ENCODE data around the gene ENDOG. TPM values are rescaled to one million over a fixed set of nuclear protein-coding genes. Genes with fewer than 3 reads are reported as not detected.

The ENDOG gene
- total RNA-seq, 1 experiment from 2014 or later: 25.8 TPM

DNA sequence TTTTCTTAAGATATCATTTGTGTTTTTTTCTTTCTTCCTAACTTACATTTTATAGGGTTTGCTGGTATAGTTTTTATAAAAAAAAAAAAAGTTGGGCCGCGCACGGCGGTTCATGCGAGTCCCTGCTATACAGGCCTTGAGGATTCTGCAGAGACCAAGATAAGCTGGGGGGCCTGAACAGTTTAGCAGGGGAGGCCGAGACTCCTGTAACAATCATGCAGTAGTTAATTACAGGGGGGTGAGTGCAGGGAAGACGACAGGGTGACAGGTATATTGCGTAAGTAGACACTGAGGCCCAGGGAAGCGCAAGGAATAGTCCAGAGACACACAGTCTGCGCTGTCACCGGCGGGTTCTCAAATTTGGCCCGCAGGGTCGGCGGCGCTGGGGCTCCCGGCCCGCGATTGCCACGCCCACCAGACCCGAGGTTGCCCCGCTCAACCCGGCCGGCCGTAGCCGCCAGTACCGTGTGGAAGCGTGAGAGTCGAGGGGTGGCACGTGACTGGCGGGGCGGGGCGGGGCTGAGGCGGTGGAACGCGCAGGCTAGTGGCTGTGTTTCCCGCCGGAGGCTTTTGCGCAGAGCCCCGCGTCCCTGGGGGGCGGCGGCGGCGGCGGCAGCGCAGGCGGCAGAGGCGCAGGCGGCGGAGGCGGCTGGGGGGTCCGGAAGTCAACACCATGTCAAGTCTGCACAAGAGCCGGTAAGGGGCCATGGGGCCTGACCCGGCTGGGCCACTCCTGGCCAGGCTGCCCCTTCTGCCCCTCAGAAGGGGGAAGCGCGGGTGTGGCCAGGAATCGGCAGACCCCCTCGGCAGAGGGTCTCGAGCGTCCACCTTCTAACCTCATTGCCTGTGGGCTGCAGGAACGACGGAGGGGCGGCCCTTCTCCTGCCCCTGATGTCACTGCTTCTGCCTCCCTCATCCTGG lies 31.4 kb upstream of the ENDOG start, which contains the start of gene TBC1D13 (continued):
- TF ChIP-seq TEAD1 (CRISPR knock-in tag; IDR thresholded peaks at IDR 0.05): peak; percentile 95
- TF ChIP-seq JUN (CRISPR knock-in tag; IDR thresholded peaks at IDR 0.05): no peak
- peak; percentile 90; the same call in 1 of the 2 replicates for TF ChIP-seq RELA (CRISPR knock-in tag; IDR thresholded peaks at IDR 0.05; ENCODE audit: borderline replicate concordance)
- TF ChIP-seq, protein P1, sequence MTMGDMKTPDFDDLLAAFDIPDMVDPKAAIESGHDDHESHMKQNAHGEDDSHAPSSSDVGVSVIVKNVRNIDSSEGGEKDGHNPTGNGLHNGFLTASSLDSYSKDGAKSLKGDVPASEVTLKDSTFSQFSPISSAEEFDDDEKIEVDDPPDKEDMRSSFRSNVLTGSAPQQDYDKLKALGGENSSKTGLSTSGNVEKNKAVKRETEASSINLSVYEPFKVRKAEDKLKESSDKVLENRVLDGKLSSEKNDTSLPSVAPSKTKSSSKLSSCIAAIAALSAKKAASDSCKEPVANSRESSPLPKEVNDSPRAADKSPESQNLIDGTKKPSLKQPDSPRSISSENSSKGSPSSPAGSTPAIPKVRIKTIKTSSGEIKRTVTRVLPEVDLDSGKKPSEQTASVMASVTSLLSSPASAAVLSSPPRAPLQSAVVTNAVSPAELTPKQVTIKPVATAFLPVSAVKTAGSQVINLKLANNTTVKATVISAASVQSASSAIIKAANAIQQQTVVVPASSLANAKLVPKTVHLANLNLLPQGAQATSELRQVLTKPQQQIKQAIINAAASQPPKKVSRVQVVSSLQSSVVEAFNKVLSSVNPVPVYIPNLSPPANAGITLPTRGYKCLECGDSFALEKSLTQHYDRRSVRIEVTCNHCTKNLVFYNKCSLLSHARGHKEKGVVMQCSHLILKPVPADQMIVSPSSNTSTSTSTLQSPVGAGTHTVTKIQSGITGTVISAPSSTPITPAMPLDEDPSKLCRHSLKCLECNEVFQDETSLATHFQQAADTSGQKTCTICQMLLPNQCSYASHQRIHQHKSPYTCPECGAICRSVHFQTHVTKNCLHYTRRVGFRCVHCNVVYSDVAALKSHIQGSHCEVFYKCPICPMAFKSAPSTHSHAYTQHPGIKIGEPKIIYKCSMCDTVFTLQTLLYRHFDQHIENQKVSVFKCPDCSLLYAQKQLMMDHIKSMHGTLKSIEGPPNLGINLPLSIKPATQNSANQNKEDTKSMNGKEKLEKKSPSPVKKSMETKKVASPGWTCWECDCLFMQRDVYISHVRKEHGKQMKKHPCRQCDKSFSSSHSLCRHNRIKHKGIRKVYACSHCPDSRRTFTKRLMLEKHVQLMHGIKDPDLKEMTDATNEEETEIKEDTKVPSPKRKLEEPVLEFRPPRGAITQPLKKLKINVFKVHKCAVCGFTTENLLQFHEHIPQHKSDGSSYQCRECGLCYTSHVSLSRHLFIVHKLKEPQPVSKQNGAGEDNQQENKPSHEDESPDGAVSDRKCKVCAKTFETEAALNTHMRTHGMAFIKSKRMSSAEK (CRISPR knock-in tag; IDR thresholded peaks at IDR 0.05; ENCODE audit: borderline replicate concordance): no peak
- TF ChIP-seq ATF1 (CRISPR knock-in tag; IDR thresholded peaks at IDR 0.05): peak; percentile 59; the same call in 1 of the 2 replicates
- no peak; the same call in 1 of the 2 replicates for TF ChIP-seq NFYB (CRISPR knock-in tag; conservative IDR thresholded peaks at IDR 0.05; ENCODE audit: low read depth)
- peak; percentile 63 for TF ChIP-seq ZNF263 (CRISPR knock-in tag; IDR thresholded peaks at IDR 0.05; ENCODE audit: low read depth)
- peak; percentile 91 for TF ChIP-seq MYBL2 (CRISPR knock-in tag; IDR thresholded peaks at IDR 0.05)
- TF ChIP-seq, protein P2, sequence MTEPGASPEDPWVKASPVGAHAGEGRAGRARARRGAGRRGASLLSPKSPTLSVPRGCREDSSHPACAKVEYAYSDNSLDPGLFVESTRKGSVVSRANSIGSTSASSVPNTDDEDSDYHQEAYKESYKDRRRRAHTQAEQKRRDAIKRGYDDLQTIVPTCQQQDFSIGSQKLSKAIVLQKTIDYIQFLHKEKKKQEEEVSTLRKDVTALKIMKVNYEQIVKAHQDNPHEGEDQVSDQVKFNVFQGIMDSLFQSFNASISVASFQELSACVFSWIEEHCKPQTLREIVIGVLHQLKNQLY (CRISPR knock-in tag; IDR thresholded peaks at IDR 0.05): peak; percentile 82; the same call in 1 of the 2 replicates
- TF ChIP-seq, protein P3, sequence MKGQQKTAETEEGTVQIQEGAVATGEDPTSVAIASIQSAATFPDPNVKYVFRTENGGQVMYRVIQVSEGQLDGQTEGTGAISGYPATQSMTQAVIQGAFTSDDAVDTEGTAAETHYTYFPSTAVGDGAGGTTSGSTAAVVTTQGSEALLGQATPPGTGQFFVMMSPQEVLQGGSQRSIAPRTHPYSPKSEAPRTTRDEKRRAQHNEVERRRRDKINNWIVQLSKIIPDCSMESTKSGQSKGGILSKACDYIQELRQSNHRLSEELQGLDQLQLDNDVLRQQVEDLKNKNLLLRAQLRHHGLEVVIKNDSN (CRISPR knock-in tag; IDR thresholded peaks at IDR 0.05): peak; percentile 98
- TF ChIP-seq, protein P4, sequence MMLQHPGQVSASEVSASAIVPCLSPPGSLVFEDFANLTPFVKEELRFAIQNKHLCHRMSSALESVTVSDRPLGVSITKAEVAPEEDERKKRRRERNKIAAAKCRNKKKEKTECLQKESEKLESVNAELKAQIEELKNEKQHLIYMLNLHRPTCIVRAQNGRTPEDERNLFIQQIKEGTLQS (CRISPR knock-in tag; conservative IDR thresholded peaks at IDR 0.05): no peak
- peak; percentile 97 for TF ChIP-seq ETV6 (CRISPR knock-in tag; IDR thresholded peaks at IDR 0.05)
- no peak for TF ChIP-seq SOX15 (CRISPR knock-in tag; IDR thresholded peaks at IDR 0.05)
- no peak for TF ChIP-seq ZNF423 (CRISPR knock-in tag; IDR thresholded peaks at IDR 0.05)
- TF ChIP-seq JAZF1 (CRISPR knock-in tag; IDR thresholded peaks at IDR 0.05): no peak
- peak; percentile 94 for TF ChIP-seq ZNF121 (CRISPR knock-in tag; IDR thresholded peaks at IDR 0.05)
- TF ChIP-seq, protein P5, sequence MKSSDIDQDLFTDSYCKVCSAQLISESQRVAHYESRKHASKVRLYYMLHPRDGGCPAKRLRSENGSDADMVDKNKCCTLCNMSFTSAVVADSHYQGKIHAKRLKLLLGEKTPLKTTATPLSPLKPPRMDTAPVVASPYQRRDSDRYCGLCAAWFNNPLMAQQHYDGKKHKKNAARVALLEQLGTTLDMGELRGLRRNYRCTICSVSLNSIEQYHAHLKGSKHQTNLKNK (CRISPR knock-in tag; IDR thresholded peaks at IDR 0.05): no peak
- TF ChIP-seq EMX1 (CRISPR knock-in tag; IDR thresholded peaks at IDR 0.05): no peak
- no peak for TF ChIP-seq ZNF671 (CRISPR knock-in tag; IDR thresholded peaks at IDR 0.05)
- TF ChIP-seq, protein P6, sequence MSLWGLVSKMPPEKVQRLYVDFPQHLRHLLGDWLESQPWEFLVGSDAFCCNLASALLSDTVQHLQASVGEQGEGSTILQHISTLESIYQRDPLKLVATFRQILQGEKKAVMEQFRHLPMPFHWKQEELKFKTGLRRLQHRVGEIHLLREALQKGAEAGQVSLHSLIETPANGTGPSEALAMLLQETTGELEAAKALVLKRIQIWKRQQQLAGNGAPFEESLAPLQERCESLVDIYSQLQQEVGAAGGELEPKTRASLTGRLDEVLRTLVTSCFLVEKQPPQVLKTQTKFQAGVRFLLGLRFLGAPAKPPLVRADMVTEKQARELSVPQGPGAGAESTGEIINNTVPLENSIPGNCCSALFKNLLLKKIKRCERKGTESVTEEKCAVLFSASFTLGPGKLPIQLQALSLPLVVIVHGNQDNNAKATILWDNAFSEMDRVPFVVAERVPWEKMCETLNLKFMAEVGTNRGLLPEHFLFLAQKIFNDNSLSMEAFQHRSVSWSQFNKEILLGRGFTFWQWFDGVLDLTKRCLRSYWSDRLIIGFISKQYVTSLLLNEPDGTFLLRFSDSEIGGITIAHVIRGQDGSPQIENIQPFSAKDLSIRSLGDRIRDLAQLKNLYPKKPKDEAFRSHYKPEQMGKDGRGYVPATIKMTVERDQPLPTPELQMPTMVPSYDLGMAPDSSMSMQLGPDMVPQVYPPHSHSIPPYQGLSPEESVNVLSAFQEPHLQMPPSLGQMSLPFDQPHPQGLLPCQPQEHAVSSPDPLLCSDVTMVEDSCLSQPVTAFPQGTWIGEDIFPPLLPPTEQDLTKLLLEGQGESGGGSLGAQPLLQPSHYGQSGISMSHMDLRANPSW (CRISPR knock-in tag; conservative IDR thresholded peaks at IDR 0.05; ENCODE audit: low read depth): no peak
- no peak for TF ChIP-seq ZNF219 (CRISPR knock-in tag; IDR thresholded peaks at IDR 0.05; ENCODE audit: borderline replicate concordance)
- TF ChIP-seq, protein P7, sequence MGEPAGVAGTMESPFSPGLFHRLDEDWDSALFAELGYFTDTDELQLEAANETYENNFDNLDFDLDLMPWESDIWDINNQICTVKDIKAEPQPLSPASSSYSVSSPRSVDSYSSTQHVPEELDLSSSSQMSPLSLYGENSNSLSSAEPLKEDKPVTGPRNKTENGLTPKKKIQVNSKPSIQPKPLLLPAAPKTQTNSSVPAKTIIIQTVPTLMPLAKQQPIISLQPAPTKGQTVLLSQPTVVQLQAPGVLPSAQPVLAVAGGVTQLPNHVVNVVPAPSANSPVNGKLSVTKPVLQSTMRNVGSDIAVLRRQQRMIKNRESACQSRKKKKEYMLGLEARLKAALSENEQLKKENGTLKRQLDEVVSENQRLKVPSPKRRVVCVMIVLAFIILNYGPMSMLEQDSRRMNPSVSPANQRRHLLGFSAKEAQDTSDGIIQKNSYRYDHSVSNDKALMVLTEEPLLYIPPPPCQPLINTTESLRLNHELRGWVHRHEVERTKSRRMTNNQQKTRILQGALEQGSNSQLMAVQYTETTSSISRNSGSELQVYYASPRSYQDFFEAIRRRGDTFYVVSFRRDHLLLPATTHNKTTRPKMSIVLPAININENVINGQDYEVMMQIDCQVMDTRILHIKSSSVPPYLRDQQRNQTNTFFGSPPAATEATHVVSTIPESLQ (CRISPR knock-in tag; IDR thresholded peaks at IDR 0.05): no peak
- peak; percentile 54; the same call in 1 of the 2 replicates for TF ChIP-seq TP53 (CRISPR knock-in tag; IDR thresholded peaks at IDR 0.05)
- no peak for TF ChIP-seq NR1H2 (CRISPR knock-in tag; IDR thresholded peaks at IDR 0.05)
- peak; percentile 76; the same call in 1 of the 2 replicates for TF ChIP-seq NFE2L1 (CRISPR knock-in tag; IDR thresholded peaks at IDR 0.05)
- TF ChIP-seq, protein P8, sequence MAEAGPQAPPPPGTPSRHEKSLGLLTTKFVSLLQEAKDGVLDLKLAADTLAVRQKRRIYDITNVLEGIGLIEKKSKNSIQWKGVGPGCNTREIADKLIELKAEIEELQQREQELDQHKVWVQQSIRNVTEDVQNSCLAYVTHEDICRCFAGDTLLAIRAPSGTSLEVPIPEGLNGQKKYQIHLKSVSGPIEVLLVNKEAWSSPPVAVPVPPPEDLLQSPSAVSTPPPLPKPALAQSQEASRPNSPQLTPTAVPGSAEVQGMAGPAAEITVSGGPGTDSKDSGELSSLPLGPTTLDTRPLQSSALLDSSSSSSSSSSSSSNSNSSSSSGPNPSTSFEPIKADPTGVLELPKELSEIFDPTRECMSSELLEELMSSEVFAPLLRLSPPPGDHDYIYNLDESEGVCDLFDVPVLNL (CRISPR knock-in tag; IDR thresholded peaks at IDR 0.05; ENCODE audit: borderline replicate concordance, low read depth): peak; percentile 54; the same call in 1 of the 2 replicates

Measured in WTC11 (cell line).